ENCODE results near the gene XK.

- no peak for TF ChIP-seq EZH2phosphoT487 (IDR thresholded peaks at IDR 0.05; ENCODE audit: insufficient read depth, low read depth)
- TF ChIP-seq EZH2 (IDR thresholded peaks at IDR 0.05; ENCODE audit: insufficient read depth, poor library complexity, severe bottlenecking) = no peak
Observed at GRCh38 chrX:37779857-37780256, 94.3 kb downstream of the XK start, which contains the start of gene CYBB.
